IMR-90 (cell line): ENCODE measurements around the gene HDGF. TPM values are rescaled to one million over a fixed set of nuclear protein-coding genes. Genes with fewer than 3 reads are reported as not detected.

Source experiments
- ATAC-seq: fragments of 200-7000 bp; cut with Tn5 transposase; 2 replicates; pipeline ENCODE4 v1.9.1; 2020; ENCODE audit warnings: low read depth, mild to moderate bottlenecking, moderate library complexity
- BruUV-seq: library from RNA; stranded (reverse); fragments of 400-500 nt; replicated peaks from 2 replicates; lab custom pipeline; 2021; lab: Mats Ljungman, UMichigan
- CTCF ChIA-PET: fragments of 300-600 bp; formaldehyde crosslinking; extraction: SDS; loops from one replicate; lab custom pipeline; 2021; ENCODE audit warnings: antibody characterized with exemption; lab: Yijun Ruan, JAX
- POLR2A ChIA-PET: fragments of 300-600 bp; sonication (Branson Sonifier 250); formaldehyde crosslinking; loops from one replicate; lab custom pipeline; 2022; ENCODE audit warnings: antibody characterized with exemption; ENCODE audit not compliant: unreplicated experiment; lab: Charles Lee
- DNase-seq: peaks from one replicate; pipeline ENCODE4 v3.0.0; 2013
- H2AFZ ChIP-seq: replicated peaks from 2 replicates; pipeline ENCODE3; 2013; ENCODE audit warnings: low read length, mild to moderate bottlenecking; ENCODE audit not compliant: poor library complexity
- H2AK5ac ChIP-seq: 2 replicates; pipeline ENCODE4 v1.6.1; 2013; ENCODE audit warnings: low read depth, low read length, inconsistent platforms
- H2AK9ac ChIP-seq: replicated peaks from 2 replicates; pipeline ENCODE3; 2013; ENCODE audit warnings: mild to moderate bottlenecking, low read depth, low read length, moderate library complexity; ENCODE audit not compliant: poor library complexity
- H2BK120ac ChIP-seq: 2 replicates; pipeline ENCODE4 v1.6.1; 2013; ENCODE audit warnings: low read depth, low read length, inconsistent platforms
- H2BK15ac ChIP-seq: 3 replicates; pipeline ENCODE4 v1.6.1; 2013; ENCODE audit warnings: low read depth, low read length, inconsistent platforms
- H2BK20ac ChIP-seq: 2 replicates; pipeline ENCODE4 v1.6.1; 2013; ENCODE audit warnings: low read depth, mild to moderate bottlenecking, inconsistent platforms, low read length, moderate library complexity
- H2BK5ac ChIP-seq: 2 replicates; pipeline ENCODE4 v1.6.1; 2013; ENCODE audit warnings: mild to moderate bottlenecking, low read depth, low read length, inconsistent platforms; ENCODE audit not compliant: poor library complexity, severe bottlenecking
- H3K14ac ChIP-seq: replicated peaks from 2 replicates; pipeline ENCODE4 v1.6.1; 2013; ENCODE audit warnings: low read depth, low read length, inconsistent platforms
- H3K18ac ChIP-seq: 2 replicates; pipeline ENCODE4 v1.6.1; 2013; ENCODE audit warnings: low read depth, low read length, control low read depth
- H3K23ac ChIP-seq: 2 replicates; pipeline ENCODE4 v1.6.1; 2013; ENCODE audit warnings: low read depth, low read length, inconsistent platforms
- H3K27ac ChIP-seq: 2 replicates; pipeline ENCODE4 v1.5.1; 2013; ENCODE audit warnings: mild to moderate bottlenecking, control low read depth, low read length; ENCODE audit not compliant: insufficient read depth
- H3K27me3 ChIP-seq: 2 replicates; pipeline ENCODE4 v1.6.1; 2013; ENCODE audit warnings: low read length; ENCODE audit not compliant: control insufficient read depth, insufficient read depth
- H3K36me3 ChIP-seq: 2 replicates; pipeline ENCODE4 v1.6.1; 2013; ENCODE audit warnings: low read length, mixed read lengths; ENCODE audit not compliant: control insufficient read depth, insufficient read depth
- H3K4ac ChIP-seq: 2 replicates; pipeline ENCODE4 v1.6.1; 2013; ENCODE audit warnings: low read depth, low read length, inconsistent platforms
- H3K4me1 ChIP-seq: 2 replicates; pipeline ENCODE4 v1.6.1; 2013; ENCODE audit warnings: low read length, mixed read lengths; ENCODE audit not compliant: control insufficient read depth, insufficient read depth
- H3K4me2 ChIP-seq: 2 replicates; pipeline ENCODE4 v1.6.1; 2013; ENCODE audit warnings: low read depth, mild to moderate bottlenecking, control low read depth, low read length, moderate library complexity
- H3K4me3 ChIP-seq: 2 replicates; pipeline ENCODE4 v1.5.1; 2013; ENCODE audit warnings: low read depth, mild to moderate bottlenecking, control low read depth, low read length, moderate library complexity; ENCODE audit not compliant: insufficient read depth
- H3K56ac ChIP-seq: 2 replicates; pipeline ENCODE4 v1.6.1; 2013; ENCODE audit warnings: low read length, inconsistent platforms; ENCODE audit not compliant: insufficient read depth; ENCODE audit errors: extremely low read depth
- H3K79me1 ChIP-seq, 2 experiments: 2 replicates each; pipeline ENCODE4 v1.6.1; 2013; ENCODE audit warnings: low read length in 2 of 2, inconsistent platforms in 1 of 2, low read depth in 1 of 2
- H3K9ac ChIP-seq: 2 replicates; pipeline ENCODE4 v1.6.1; 2013; ENCODE audit warnings: low read depth, low read length, control low read depth
- H3K9me1 ChIP-seq: 2 replicates; pipeline ENCODE4 v1.6.1; 2013; ENCODE audit warnings: low read length, inconsistent platforms; ENCODE audit not compliant: insufficient read depth
- H3K9me3 ChIP-seq: 2 replicates; pipeline ENCODE4 v1.6.1; 2013; ENCODE audit warnings: low read length; ENCODE audit not compliant: control insufficient read depth, insufficient read depth
- H4K20me1 ChIP-seq: 2 replicates; pipeline ENCODE4 v1.6.1; 2013; ENCODE audit warnings: low read length, inconsistent platforms; ENCODE audit not compliant: insufficient read depth
- H4K5ac ChIP-seq: 2 replicates; pipeline ENCODE4 v1.6.1; 2013; ENCODE audit warnings: mild to moderate bottlenecking, low read depth, low read length, control low read depth
- H4K8ac ChIP-seq, 2 experiments: 2 replicates each; pipeline ENCODE4 v1.6.1; 2013; ENCODE audit warnings: low read depth in 2 of 2, low read length in 2 of 2, control low read depth in 1 of 2, inconsistent platforms in 1 of 2
- H4K91ac ChIP-seq: 2 replicates; pipeline ENCODE4 v1.6.1; 2013; ENCODE audit warnings: low read depth, low read length, inconsistent platforms; ENCODE audit not compliant: insufficient read depth
- BHLHE40 ChIP-seq: fragments of 150-350 bp; IDR thresholded peaks from 2 replicates; pipeline ENCODE4 v1.6.1; 2016; ENCODE audit warnings: mild to moderate bottlenecking, low read depth, low read length
- CHD1 ChIP-seq: IDR thresholded peaks from 2 replicates; pipeline ENCODE4 v1.6.1; 2012; ENCODE audit warnings: low read depth, low read length, improper control_type of control experiment
- FOS ChIP-seq: fragments of 150-350 bp; IDR thresholded peaks from 2 replicates; pipeline ENCODE4 v1.6.1; 2016; ENCODE audit warnings: low read depth, low read length
- MAFK ChIP-seq: IDR thresholded peaks from 2 replicates; pipeline ENCODE4 v1.6.1; 2012; ENCODE audit warnings: low read depth, low read length, improper control_type of control experiment
- MAZ ChIP-seq: IDR thresholded peaks from 2 replicates; pipeline ENCODE4 v1.6.1; 2012; ENCODE audit warnings: low read depth, mild to moderate bottlenecking, low read length, improper control_type of control experiment, moderate library complexity, borderline replicate concordance
- MXI1 ChIP-seq: IDR thresholded peaks from 2 replicates; pipeline ENCODE4 v1.6.1; 2012; ENCODE audit warnings: low read depth, mild to moderate bottlenecking, low read length, moderate library complexity, borderline replicate concordance
- RFX5 ChIP-seq: IDR thresholded peaks from 2 replicates; pipeline ENCODE4 v1.8.0; 2012; ENCODE audit warnings: low read depth, mild to moderate bottlenecking, low read length, moderate library complexity
- WGBS, 2 experiments: methylation state at CpG; one replicate each; pipeline versions ENCODE4 v1.1.5 to v1.1.7; 2013; ENCODE audit warnings: missing lambda C conversion rate in 2 of 2; ENCODE audit not compliant: insufficient read length in 1 of 2; ENCODE audit errors: extremely low coverage in 2 of 2; 5-methylcytosine and 5-hydroxymethylcytosine counted together
- dilution Hi-C: fragments of 300-500 bp; cut with HindIII; formaldehyde crosslinking; loops from one replicate; pipeline ENCODE4 v1.14.3; 2018; ENCODE audit warnings: low sequenced_read_pairs; ENCODE audit not compliant: unreplicated experiment
- in situ Hi-C: fragments of 300-500 bp; cut with MboI; formaldehyde crosslinking; loops from 3 replicates; pipeline ENCODE4 v1.14.3; 2019; ENCODE audit warnings: low sequenced_read_pairs, inconsistent platforms, mixed read lengths
- intact Hi-C: fragments of 100-400 bp; cut with micrococcal nuclease; formaldehyde crosslinking; loops from 2 replicates; pipeline ENCODE4 v1.10.0; 2022
- polyA plus RNA-seq, 3 experiments: library from polyadenylated mRNA; depleted of rRNA; stranded (reverse); fragments of >200 nt; gene quantifications; 2 replicates each; pipeline ENCODE4 v1.2.3, GENCODE V29; 2012; ENCODE audit warnings: low replicate concordance in 1 of 3
- total RNA-seq: library from RNA; depleted of rRNA; stranded (reverse); fragments of >200 nt; gene quantifications from 2 replicates; pipeline ENCODE4 v1.2.3, GENCODE V29; 2012
- TF ChIP-seq, protein P1 (sequence below): fragments of 150-350 bp; IDR thresholded peaks from 2 replicates; pipeline ENCODE4 v1.6.1; 2016; ENCODE audit warnings: low read depth, mild to moderate bottlenecking, low read length, moderate library complexity, borderline replicate concordance

Gene HDGF
- total and polyA plus RNA-seq, 2 of the 4 experiments (the other 2 are of a cell fraction) = 94.6 to 123 TPM

DNA sequence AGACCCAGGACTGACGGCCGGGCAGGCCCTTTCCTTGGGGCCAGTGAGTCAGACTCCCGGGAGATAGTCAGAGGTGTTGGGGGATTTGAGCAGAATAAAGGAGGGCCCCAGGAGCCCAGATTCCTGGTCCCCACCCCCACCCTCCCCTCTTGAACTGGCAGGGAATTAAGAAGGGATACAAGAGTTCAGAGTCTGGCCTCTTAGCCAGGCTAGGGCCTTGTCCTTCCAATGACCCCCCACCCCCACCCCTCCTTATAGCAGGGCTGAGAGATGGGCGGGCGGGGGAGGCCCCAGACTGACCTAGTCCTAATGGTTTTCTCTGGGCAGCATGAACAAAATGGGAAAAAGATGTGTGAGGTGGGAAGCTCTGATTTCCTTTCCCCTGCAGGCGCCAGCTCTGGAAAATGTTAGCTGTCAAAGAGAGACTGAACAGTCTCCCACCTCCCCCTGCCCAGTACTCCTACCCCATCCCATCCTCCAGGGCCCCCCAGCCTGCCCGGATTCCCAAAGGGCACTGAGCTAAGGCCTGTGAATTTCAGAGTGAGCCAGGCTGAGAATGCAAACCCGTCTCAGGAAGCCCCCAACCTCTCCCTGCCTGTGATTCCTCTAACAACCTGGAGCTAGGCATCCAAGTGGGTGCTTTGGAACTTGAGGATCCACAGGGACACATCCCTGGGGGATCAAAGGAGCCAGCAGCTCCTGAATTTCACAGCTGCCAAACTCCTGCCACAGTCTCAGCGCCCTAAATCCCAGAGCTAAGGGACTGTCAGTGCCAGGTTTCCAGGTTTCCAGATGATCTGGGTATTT lies 40.3 kb downstream of the HDGF start:
- intact Hi-C loops (no loop called here), dilution Hi-C loops (no loop called here), in situ Hi-C loops (no loop called here)
- Histone ChIP-seq H2BK120ac (no peak overlapping the region), H2AFZ (no peak overlapping the region), H3K4me1 (peaks cover 34% of the 10 kb centered on the region), H3K14ac (no peak overlapping the region), H4K91ac (no peak overlapping the region), H2BK5ac (no peak overlapping the region), H3K79me1 (0 out of 4 replicates have a peak, but pooled peaks cover 0 to 4% of the 10 kb centered on the region in 2 experiments), H3K9me1 (peaks cover 3% of the 10 kb centered on the region; the same call in 1 of the 2 replicates), H2BK20ac (no peak overlapping the region), H3K23ac (no peak overlapping the region), H4K20me1 (no peaks in the 10 kb centered on the region), H2AK5ac (no peak overlapping the region), H3K27ac (no peak overlapping the region), H2BK15ac (no peak overlapping the region), H3K36me3 (no peaks in the 10 kb centered on the region), H3K27me3 (no peaks in the 10 kb centered on the region), H3K18ac (no peak overlapping the region), H3K4me2 (no peak overlapping the region), H3K4me3 (no peak overlapping the region), H4K5ac (no peak overlapping the region), H4K8ac (no peak overlapping the region), H3K9ac (no peak overlapping the region), H3K9me3 (no peaks in the 10 kb centered on the region), H3K4ac (no peak overlapping the region), H3K56ac (no peak overlapping the region), H2AK9ac (no peak overlapping the region)
- DNase-seq = no peak
- POLR2A ChIA-PET = no interaction called here
- TF ChIP-seq RFX5 = no peak
- no peak for TF ChIP-seq MAFK
- TF ChIP-seq BHLHE40 = no peak
- no peak for TF ChIP-seq CHD1
- TF ChIP-seq MAZ = no peak
- no peak for TF ChIP-seq FOS
- no peak for TF ChIP-seq MXI1
- TF ChIP-seq, protein P1, sequence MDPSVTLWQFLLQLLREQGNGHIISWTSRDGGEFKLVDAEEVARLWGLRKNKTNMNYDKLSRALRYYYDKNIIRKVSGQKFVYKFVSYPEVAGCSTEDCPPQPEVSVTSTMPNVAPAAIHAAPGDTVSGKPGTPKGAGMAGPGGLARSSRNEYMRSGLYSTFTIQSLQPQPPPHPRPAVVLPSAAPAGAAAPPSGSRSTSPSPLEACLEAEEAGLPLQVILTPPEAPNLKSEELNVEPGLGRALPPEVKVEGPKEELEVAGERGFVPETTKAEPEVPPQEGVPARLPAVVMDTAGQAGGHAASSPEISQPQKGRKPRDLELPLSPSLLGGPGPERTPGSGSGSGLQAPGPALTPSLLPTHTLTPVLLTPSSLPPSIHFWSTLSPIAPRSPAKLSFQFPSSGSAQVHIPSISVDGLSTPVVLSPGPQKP = no peak
- WGBS, 2 experiments = 50% methylated on average over 2 of the region's 9 CpGs; no CpG with 5 or more reads in 1 of the 2 experiments
- BruUV-seq = no TSS peak
- CTCF ChIA-PET = interaction anchor here (2.2 to 3.5 kb wide), 2 partner anchors 15 to 21 kb away, joined by 8 to 24 read pairs; no protein-coding TSS in a partner anchor
- no peak for ATAC-seq
